Keratinocyte (primary cell): ENCODE measurements around the gene MAX.
"Not testable (repeated sequence)": the region's sequence is repeated elsewhere in the genome, so short reads cannot be mapped to it uniquely, and the experiment has no call there.

Experiments
- CTCF ChIP-seq, 3 experiments: IDR thresholded peaks in 1 of 3; conservative IDR thresholded peaks in 1 of 3; optimal IDR thresholded peaks in 1 of 3; 2 replicates in 2 of 3; 3 replicates in 1 of 3; pipeline versions ENCODE3 to v1.5.1; 2011; ENCODE audit warnings: low read length in 3 of 3, mild to moderate bottlenecking in 3 of 3, moderate library complexity in 2 of 3, control low read depth in 1 of 3, inconsistent platforms in 1 of 3; ENCODE audit not compliant: insufficient read depth in 2 of 3; ENCODE audit errors: extremely low read depth in 1 of 3
- EZH2 ChIP-seq: IDR thresholded peaks from one replicate; pipeline ENCODE4 v1.6.1; 2012; ENCODE audit warnings: inconsistent platforms, mild to moderate bottlenecking, low read length, moderate library complexity

GRCh38 chr14:65086686-65087085 is 15.6 kb downstream of the MAX start:
- not testable (repeated sequence) for TF ChIP-seq CTCF (optimal IDR thresholded peaks at IDR 0.05 in 1 of 3, IDR thresholded peaks at IDR 0.05 in 1 of 3, conservative IDR thresholded peaks at IDR 0.05 in 1 of 3; ENCODE audit: extremely low read depth in 1 of 3, insufficient read depth in 2 of 3, low read length in 3 of 3); EZH2
